ENCODE measurements around the gene IP6K1.
A peak's percentile ranks its signal among the peaks of the same experiment; 100 is the strongest.

IP6K1 gene

DNA sequence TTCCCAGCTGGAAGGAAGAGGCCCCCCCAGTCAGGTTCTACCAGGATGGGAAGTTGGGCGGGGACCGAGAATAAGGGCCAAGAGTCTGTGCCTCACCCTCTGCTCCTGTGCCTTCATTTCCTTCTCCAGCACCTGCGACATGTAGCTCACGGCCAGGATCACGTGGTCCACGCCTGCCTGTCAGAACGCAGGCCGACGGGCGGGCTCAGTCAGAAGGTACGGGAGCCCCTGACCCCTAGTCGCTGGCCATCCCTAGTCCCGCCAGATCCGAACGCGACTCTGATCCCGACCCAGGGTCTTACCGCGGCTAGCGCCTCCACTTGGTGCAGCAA is 63.1 kb downstream of the IP6K1 start:
- H2AFZ ChIP-seq (ENCODE audit: low read depth, low read length): peak overlapping the region; percentile 60
- H3K9me3 ChIP-seq (ENCODE audit: low read length): no peaks in the 10 kb centered on the region
- H3K36me3 ChIP-seq (ENCODE audit: insufficient read depth, low read length): peaks cover 69% of the 10 kb centered on the region
- H3K4me1 ChIP-seq (ENCODE audit: insufficient read depth, low read length): peaks cover 21% of the 10 kb centered on the region
- peak overlapping the region; percentile 92 for H3K4me3 ChIP-seq (ENCODE audit: low read length)
- no peaks in the 10 kb centered on the region for H3K27me3 ChIP-seq (ENCODE audit: insufficient read depth, low read length)

DNA sequence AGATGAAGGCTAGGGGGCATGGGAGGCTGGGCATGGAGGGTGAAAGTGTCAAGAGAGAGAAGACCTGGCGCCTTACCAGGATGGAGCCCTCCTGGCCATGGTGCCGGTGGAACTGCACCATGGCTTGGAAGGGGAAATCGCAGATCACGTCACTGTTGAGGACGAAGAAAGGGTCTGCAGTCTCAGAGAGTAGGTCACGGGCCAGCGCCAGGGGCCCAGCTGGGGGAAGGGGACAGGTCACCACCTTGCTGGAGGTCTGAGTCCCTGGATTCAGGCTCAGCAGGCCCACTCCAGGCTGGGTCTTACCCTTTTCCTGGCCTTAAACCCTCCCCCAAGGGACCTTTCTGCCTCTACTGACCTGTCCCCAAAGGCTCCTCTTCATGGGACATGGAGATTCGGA is 63.4 kb downstream of the IP6K1 start:
- no peaks in the 10 kb centered on the region for H3K9me3 ChIP-seq (ENCODE audit: low read length)
- H3K36me3 ChIP-seq (ENCODE audit: insufficient read depth, low read length): peaks cover 69% of the 10 kb centered on the region
- peaks cover 21% of the 10 kb centered on the region for H3K4me1 ChIP-seq (ENCODE audit: insufficient read depth, low read length)
- peak overlapping the region; percentile 92 for H3K4me3 ChIP-seq (ENCODE audit: low read length)
- H2AFZ ChIP-seq (ENCODE audit: low read depth, low read length): no peak overlapping the region
- H3K27me3 ChIP-seq (ENCODE audit: insufficient read depth, low read length): no peaks in the 10 kb centered on the region

DNA sequence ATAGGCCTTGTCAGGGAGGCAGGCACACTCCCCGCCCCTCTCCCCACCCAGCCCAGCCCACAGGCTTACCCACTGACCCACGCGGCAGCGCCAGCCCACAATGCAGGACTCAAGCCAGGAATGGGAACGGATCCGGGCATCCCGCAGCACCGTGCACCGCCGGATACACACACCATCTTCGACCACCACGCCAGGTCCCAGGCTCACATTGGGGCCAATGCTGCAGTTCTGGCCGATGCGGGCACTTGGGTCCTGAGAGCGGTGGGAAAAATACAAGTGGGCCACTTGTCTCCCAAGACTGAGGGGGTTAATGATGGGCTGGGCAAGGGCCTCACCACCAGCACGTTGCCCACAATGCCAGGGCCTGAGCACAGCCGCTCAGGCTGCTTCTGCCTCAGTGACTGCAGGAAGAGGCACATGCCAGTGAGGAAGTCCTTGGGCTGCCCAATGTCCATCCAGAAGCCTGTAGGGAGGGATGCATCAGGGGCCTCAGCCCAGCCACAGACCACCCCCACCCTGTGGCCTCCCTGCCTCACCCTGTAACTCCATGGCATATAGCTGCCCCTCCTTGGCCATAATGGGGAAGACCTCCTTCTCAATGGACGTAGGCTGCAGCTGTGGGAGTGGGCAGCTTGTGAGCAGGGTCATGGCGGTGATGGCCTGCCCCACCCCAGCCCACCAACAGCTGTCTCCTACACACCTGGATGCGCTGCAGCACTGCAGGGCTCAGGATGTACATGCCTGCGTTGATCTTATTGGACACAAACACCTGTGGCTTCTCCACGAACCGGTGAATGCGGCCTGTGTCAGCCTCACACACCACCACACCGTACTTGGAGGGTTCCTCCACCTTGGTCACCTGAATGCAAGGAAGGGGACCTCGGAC is 64.2 kb downstream of the IP6K1 start:
- no peak overlapping the region for H2AFZ ChIP-seq (ENCODE audit: low read depth, low read length)
- peaks cover 21% of the 10 kb centered on the region for H3K4me1 ChIP-seq (ENCODE audit: insufficient read depth, low read length)
- H3K27me3 ChIP-seq (ENCODE audit: insufficient read depth, low read length): no peaks in the 10 kb centered on the region
- H3K4me3 ChIP-seq (ENCODE audit: low read length): peak overlapping the region; percentile 92
- H3K36me3 ChIP-seq (ENCODE audit: insufficient read depth, low read length): peaks cover 65% of the 10 kb centered on the region
- no peaks in the 10 kb centered on the region for H3K9me3 ChIP-seq (ENCODE audit: low read length)

DNA sequence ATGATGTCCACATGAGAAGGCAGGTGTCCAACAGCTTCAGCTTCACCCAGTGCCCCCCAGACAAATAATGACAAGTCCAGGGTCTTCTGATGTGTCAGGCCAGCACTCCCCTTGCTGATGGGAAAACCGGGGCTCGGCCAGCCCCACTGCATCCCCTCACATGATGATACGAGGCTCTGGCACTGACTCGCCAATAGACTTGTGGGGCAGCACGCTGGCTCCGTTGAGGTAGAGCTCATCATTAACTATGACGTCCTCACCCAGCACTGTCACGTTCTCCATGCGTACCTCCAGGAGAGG is 64.8 kb downstream of the IP6K1 start:
- peaks cover 59% of the 10 kb centered on the region for H3K36me3 ChIP-seq (ENCODE audit: insufficient read depth, low read length)
- H3K9me3 ChIP-seq (ENCODE audit: low read length): no peaks in the 10 kb centered on the region
- H3K27me3 ChIP-seq (ENCODE audit: insufficient read depth, low read length): no peaks in the 10 kb centered on the region

DNA sequence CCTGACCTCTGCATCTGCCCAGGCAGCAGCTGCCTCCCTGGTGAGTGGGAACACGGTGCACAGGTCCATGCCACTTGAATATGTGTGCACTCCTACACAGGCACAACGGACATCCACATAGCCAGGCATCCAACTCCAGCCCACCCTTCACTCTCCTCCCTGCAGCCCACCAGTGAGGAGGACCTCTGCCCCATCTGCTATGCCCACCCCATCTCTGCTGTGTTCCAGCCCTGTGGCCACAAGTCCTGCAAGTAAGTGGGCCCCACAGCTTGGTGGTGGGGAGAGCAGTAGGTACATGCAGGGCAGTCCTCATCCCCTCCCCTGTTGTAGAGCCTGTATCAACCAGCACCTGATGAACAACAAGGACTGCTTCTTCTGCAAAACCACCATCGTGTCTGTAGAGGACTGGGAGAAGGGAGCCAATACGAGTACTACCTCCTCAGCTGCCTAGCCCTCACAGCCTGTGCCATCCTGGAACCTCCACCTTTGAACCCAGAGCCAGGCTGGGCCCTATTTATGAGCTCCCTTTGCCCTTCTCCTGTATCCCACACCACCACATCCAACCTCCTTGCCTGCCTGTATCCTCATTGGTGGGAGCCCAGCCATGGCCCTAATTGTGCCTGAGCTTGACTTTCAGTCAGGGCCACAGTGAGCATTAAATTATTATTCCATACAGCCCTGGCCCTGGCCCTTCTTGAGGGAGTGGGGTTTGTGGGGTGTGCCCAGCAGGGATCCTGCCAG is 65.3 kb downstream of the IP6K1 start:
- Histone ChIP-seq H3K9me3 (ENCODE audit: low read length) (no peaks in the 10 kb centered on the region), H3K36me3 (ENCODE audit: insufficient read depth, low read length) (peaks cover 59% of the 10 kb centered on the region), H3K4me3 (ENCODE audit: low read length) (no peak overlapping the region), H3K27me3 (ENCODE audit: insufficient read depth, low read length) (no peaks in the 10 kb centered on the region), H3K4me1 (ENCODE audit: insufficient read depth, low read length) (peaks cover 21% of the 10 kb centered on the region), H2AFZ (ENCODE audit: low read depth, low read length) (no peak overlapping the region)

More for the DNA sequence above, 64.8 kb downstream of the IP6K1 start:
- Histone ChIP-seq H3K4me3 (ENCODE audit: low read length) (no peak overlapping the region), H2AFZ (ENCODE audit: low read depth, low read length) (no peak overlapping the region), H3K4me1 (ENCODE audit: insufficient read depth, low read length) (peaks cover 21% of the 10 kb centered on the region)

DNA sequence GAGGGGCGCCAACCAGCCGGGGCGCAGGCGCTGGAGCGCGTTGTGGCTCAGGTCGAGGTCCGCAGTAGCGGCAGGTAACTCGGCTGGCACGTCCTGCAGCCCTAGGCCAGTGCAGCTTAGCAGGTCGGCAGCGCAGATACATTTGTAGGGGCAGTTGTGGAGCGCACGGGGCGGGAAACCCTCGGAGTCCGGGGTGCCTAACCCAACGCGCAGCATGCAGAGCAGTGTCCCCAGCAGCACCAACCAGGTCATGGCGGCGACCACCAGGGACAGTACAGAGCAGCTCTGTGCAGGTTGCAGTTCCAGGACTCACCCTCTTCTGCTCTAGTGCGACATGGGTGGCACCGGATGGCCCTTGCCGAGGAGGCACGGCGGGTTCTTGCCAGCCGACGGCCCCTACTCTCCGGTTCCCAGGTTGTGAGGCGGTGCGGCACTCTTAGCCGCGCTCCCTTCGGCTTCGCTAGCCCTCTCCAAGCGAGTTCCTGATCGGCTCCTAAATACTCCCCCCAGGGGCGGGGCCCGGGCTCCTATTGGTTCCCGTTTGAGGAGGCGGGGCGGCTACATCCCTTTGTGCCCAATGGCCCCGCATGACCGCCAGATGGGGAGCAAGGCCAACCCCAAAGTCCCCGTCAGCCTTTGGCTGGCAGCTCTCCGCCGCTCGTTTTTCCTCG is 67.0 kb downstream of the IP6K1 start, which contains the start of gene AMIGO3:
Gene AMIGO3 (minus strand): TSS at position 471 of the 671 bp plus-strand sequence. CDS start 219 bp downstream, at position 252.
- Histone ChIP-seq H3K9me3 (ENCODE audit: low read length) (no peaks in the 10 kb centered on the region), H3K4me1 (ENCODE audit: insufficient read depth, low read length) (peaks cover 15% of the 10 kb centered on the region), H2AFZ (ENCODE audit: low read depth, low read length) (no peak within 1 kb of the TSS), H3K4me3 (ENCODE audit: low read length) (no peak within 1 kb of the TSS), H3K27me3 (ENCODE audit: insufficient read depth, low read length) (no peaks in the 10 kb centered on the region), H3K36me3 (ENCODE audit: insufficient read depth, low read length) (peaks cover 49% of the 10 kb centered on the region)

DNA sequence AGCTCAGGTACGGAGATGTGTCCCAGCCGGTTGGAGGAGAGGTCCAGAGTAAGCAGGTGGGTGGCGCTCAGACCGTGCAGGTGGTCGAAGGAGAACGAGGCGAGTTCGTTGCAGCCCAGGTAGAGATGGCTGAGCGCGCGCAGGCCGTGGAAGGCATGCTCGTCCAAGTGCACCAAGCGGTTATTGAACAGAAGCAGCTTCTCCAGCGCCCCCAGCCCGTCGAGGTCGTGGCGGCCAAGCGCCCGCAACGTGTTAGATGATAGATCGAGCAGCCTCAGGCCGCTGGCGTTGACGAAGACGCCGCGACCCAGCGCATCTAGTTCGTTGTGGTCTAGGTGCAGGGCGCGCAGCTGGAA is 67.5 kb downstream of the IP6K1 start:
- no peak overlapping the region for H3K4me3 ChIP-seq (ENCODE audit: low read length)
- H3K36me3 ChIP-seq (ENCODE audit: insufficient read depth, low read length): peaks cover 49% of the 10 kb centered on the region

DNA sequence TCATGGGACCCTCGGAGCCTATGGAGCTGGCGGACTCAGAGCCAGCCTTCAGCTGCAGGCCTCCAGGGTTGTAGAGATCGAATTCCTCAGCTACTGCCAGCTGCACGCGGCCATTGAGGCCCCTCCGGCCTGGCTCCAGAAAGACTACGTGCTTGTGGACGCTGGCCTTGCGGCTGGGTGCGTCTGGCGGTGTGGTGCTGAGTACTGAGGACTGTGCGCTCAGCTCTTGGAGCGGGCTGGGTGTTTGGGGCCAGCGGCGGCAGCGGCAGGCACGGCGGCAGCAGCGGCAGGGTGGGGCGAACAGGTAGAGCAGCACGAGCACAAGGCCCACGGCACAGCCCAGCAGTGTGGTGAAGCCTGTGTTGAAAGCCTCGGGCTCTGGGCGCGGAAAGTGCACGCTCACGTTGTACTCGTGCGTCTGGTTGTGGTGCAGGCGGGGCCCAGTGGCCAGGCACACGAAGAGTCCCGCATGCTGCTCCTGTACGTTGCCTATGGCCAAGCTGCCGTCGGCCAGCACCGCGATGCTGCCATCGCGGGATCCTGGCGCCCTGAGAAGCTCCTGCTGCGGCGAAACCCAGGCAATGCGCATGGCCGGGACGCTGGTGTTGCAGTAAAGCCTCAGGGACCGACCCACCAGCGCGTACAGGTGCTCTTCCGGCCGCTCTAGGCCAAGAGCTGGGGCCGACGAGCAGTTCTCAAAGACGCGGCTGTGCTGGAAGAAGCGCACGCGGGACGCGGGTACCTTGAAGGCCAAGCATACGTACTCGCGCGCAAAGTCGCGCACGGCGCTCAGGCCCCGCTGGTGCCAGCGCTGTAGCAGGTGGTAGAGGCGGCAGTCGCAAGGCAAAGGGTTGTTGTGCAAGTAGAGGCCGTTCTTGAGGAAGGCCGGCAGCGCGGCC is 68.1 kb downstream of the IP6K1 start:
- Histone ChIP-seq H3K27me3 (ENCODE audit: insufficient read depth, low read length) (no peaks in the 10 kb centered on the region), H3K9me3 (ENCODE audit: low read length) (no peaks in the 10 kb centered on the region), H3K36me3 (ENCODE audit: insufficient read depth, low read length) (peaks cover 49% of the 10 kb centered on the region), H3K4me3 (ENCODE audit: low read length) (no peak overlapping the region), H2AFZ (ENCODE audit: low read depth, low read length) (no peak overlapping the region), H3K4me1 (ENCODE audit: insufficient read depth, low read length) (peaks cover 8% of the 10 kb centered on the region)

More for the DNA sequence above, 67.5 kb downstream of the IP6K1 start:
- no peaks in the 10 kb centered on the region for H3K9me3 ChIP-seq (ENCODE audit: low read length)
- peaks cover 12% of the 10 kb centered on the region for H3K4me1 ChIP-seq (ENCODE audit: insufficient read depth, low read length)
- H2AFZ ChIP-seq (ENCODE audit: low read depth, low read length): no peak overlapping the region
- no peaks in the 10 kb centered on the region for H3K27me3 ChIP-seq (ENCODE audit: insufficient read depth, low read length)

DNA sequence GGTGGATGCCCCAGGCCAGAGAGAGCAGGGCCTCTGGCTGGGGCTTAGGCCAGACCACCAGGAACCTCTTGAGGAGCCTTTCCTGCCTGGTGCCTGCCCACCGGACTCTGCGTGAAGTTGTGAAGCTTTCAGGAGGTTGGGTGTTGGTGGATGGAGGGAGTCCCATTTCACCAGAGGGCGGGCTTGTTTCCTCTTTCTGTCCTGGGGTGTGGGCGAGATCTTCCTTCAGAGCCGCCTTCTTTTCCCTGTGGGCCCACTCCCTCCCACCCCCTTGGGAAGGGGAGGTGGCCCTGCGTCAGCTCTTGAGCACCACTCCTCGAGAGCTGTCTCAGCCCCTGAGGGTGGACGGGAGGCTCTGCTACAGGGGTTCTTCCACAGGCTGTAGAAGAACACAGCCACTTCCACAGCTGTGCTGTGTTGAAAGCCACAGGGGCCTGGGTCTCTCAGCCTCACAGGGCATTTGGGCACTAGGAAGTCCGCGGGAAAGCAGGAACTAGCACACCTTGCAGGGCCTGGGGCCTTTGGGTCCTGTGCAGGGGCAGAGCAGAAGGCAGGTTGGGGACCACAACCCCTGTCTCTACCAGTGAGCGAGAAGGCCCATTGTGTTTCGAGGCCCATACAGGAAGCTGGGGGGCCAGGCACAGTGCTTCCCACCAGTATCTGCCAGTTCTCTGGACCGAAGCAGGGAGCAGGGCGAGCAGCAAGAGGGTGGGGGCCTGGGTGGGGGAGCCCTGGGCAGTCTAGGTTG is 69.0 kb downstream of the IP6K1 start:
- Histone ChIP-seq H3K4me3 (ENCODE audit: low read length) (no peak overlapping the region), H3K9me3 (ENCODE audit: low read length) (no peaks in the 10 kb centered on the region), H3K4me1 (ENCODE audit: insufficient read depth, low read length) (peaks cover under 1% of the 10 kb centered on the region), H2AFZ (ENCODE audit: low read depth, low read length) (no peak overlapping the region), H3K36me3 (ENCODE audit: insufficient read depth, low read length) (peaks cover 46% of the 10 kb centered on the region), H3K27me3 (ENCODE audit: insufficient read depth, low read length) (no peaks in the 10 kb centered on the region)

DNA sequence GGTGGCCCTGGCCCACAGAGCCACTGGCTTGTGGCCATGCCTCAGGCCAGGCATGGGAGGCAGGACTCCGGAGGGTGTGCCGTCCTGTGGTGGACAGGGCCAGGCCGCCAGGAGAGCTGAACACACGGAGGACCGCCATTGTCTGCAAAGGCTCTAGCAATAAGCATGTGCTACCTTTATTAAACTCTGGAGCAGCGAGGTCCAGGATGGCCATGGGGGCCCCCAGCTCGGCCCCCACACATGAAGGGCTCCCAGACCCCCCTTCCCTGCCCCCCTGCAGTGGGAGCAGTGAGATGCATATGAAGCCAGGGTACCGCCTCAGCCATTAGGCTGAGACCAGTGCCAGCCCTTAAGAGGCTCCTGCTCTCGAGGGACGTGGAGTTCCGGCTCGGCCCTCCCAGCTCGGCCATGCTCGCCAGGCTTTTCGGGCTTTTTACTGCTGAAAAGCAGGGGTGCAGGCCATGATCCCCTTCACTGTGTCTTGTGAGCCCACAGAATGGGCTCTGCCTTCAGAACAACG is 69.6 kb downstream of the IP6K1 start:
- Histone ChIP-seq H3K27me3 (ENCODE audit: insufficient read depth, low read length) (no peaks in the 10 kb centered on the region), H3K36me3 (ENCODE audit: insufficient read depth, low read length) (peaks cover 39% of the 10 kb centered on the region), H3K9me3 (ENCODE audit: low read length) (no peaks in the 10 kb centered on the region), H3K4me1 (ENCODE audit: insufficient read depth, low read length) (no peaks in the 10 kb centered on the region), H3K4me3 (ENCODE audit: low read length) (no peak overlapping the region), H2AFZ (ENCODE audit: low read depth, low read length) (no peak overlapping the region)

DNA sequence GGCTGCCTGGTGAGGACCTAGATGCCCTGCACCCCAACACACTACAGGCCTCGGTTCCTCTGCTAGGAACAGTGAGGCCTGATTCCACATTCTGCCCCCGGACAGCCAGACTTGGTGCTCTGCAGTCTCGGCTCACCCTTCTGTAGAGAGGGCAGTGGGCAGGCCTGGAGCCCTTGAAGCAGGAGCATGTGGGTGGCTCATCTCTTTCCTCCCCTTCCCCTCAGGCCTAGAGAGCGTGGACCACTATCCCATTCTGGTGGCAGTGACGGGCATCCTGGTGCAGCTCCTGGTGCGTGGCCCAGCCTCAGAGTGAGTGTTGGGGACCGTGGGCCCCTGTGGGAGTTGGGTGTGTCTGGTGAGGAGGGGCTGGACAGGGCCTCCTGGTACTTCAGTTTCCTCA is 70.2 kb downstream of the IP6K1 start:
- Histone ChIP-seq H3K36me3 (ENCODE audit: insufficient read depth, low read length) (peaks cover 33% of the 10 kb centered on the region), H2AFZ (ENCODE audit: low read depth, low read length) (no peak overlapping the region), H3K9me3 (ENCODE audit: low read length) (no peaks in the 10 kb centered on the region), H3K4me1 (ENCODE audit: insufficient read depth, low read length) (no peaks in the 10 kb centered on the region), H3K27me3 (ENCODE audit: insufficient read depth, low read length) (no peaks in the 10 kb centered on the region), H3K4me3 (ENCODE audit: low read length) (no peak overlapping the region)

DNA sequence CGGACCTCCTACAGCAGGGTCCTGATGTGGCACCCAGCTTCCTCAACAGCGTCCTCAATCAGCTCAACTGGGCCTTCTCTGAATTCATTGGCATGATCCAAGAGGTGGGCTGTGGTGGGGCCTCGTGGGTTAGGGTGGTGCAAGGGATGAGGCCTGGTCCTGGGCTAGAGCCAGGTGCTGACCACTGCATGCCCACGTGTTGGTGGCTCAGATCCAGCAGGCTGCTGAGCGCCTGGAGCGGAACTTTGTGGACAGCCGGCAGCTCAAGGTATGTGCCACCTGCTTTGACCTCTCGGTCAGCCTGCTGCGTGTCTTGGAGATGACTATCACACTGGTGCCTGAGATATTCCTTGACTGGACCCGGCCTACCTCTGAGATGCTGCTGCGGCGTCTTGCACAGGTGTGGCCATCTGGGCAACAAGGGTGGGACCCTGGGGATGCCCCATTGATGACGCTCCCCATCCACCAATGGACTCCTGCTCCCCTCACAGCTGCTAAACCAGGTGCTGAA is 70.7 kb downstream of the IP6K1 start:
- no peaks in the 10 kb centered on the region for H3K27me3 ChIP-seq (ENCODE audit: insufficient read depth, low read length)
- no peak overlapping the region for H3K4me3 ChIP-seq (ENCODE audit: low read length)

More for the DNA sequence above, 70.7 kb downstream of the IP6K1 start:
- peaks cover 28% of the 10 kb centered on the region for H3K36me3 ChIP-seq (ENCODE audit: insufficient read depth, low read length)
- H2AFZ ChIP-seq (ENCODE audit: low read depth, low read length): no peak overlapping the region
- no peaks in the 10 kb centered on the region for H3K9me3 ChIP-seq (ENCODE audit: low read length)
- no peaks in the 10 kb centered on the region for H3K4me1 ChIP-seq (ENCODE audit: insufficient read depth, low read length)
